Liver (tissue), 9 donors: Measurements from ENCODE around the gene AKT2. TPM values are rescaled to one million over a fixed set of nuclear protein-coding genes. Genes with fewer than 3 reads are reported as not detected.

Source experiments
- DNase-seq: peaks from one replicate; pipeline ENCODE4 v3.0.0-alpha.2; 2017; ENCODE audit warnings: low spot score
- H3K27ac ChIP-seq, 2 donors: one replicate each; pipeline ENCODE4 v1.7.0; 2013; ENCODE audit warnings: inconsistent platforms in 2 of 2, low read length in 2 of 2, control low read depth in 1 of 2, low read depth in 1 of 2, mild to moderate bottlenecking in 1 of 2
- H3K27me3 ChIP-seq, 4 donors: one replicate each; pipeline versions ENCODE4 v1.6.1 to v1.7.0; 2013; ENCODE audit warnings: low read length in 3 of 4, inconsistent platforms in 1 of 4, mild to moderate bottlenecking in 1 of 4, moderate library complexity in 1 of 4; ENCODE audit not compliant: control insufficient read depth in 4 of 4, insufficient read depth in 4 of 4
- H3K36me3 ChIP-seq, 4 donors: one replicate each; pipeline versions ENCODE4 v1.6.1 to v1.7.0; 2013; ENCODE audit warnings: low read length in 3 of 4, mild to moderate bottlenecking in 3 of 4, low read depth in 1 of 4, moderate library complexity in 1 of 4; ENCODE audit not compliant: control insufficient read depth in 4 of 4, insufficient read depth in 3 of 4
- H3K4me1 ChIP-seq, 4 donors: one replicate each; pipeline versions ENCODE4 v1.6.1 to v1.7.0; 2013; ENCODE audit warnings: low read length in 3 of 4, mild to moderate bottlenecking in 3 of 4, moderate library complexity in 1 of 4; ENCODE audit not compliant: control insufficient read depth in 4 of 4, insufficient read depth in 4 of 4
- H3K4me3 ChIP-seq, 3 donors: one replicate each; pipeline versions ENCODE4 v1.6.1 to v1.7.0; 2013; ENCODE audit warnings: low read length in 3 of 3, control low read depth in 1 of 3, low read depth in 1 of 3, mild to moderate bottlenecking in 1 of 3
- H3K9ac ChIP-seq, 2 donors: one replicate each; pipeline ENCODE4 v1.7.0; 2013; ENCODE audit warnings: low read length in 2 of 2, mild to moderate bottlenecking in 2 of 2, moderate library complexity in 2 of 2, control low read depth in 1 of 2, low read depth in 1 of 2
- H3K9me3 ChIP-seq, 4 donors: one replicate each; pipeline versions ENCODE4 v1.6.1 to v1.7.0; 2013; ENCODE audit warnings: low read length in 3 of 4; ENCODE audit not compliant: control insufficient read depth in 4 of 4
- EGR1 ChIP-seq, 2 donors: IDR thresholded peaks; 2 replicates each; pipeline ENCODE4 v1.6.1; 2016 to 2018; ENCODE audit warnings: antibody characterized with exemption in 2 of 2, low read depth in 2 of 2
- FOXA1 ChIP-seq: IDR thresholded peaks from 2 replicates; pipeline ENCODE4 v1.6.1; 2016; ENCODE audit warnings: antibody characterized with exemption
- FOXA2 ChIP-seq: IDR thresholded peaks from 2 replicates; pipeline ENCODE4 v1.6.1; 2016; ENCODE audit warnings: antibody characterized with exemption
- GABPA ChIP-seq, 2 donors: IDR thresholded peaks in 1 of 2; conservative IDR thresholded peaks in 1 of 2; 2 replicates each; pipeline ENCODE4 v1.6.1; 2016; ENCODE audit warnings: antibody characterized with exemption in 2 of 2, mild to moderate bottlenecking in 1 of 2, moderate library complexity in 1 of 2
- HNF4A ChIP-seq, 2 donors: conservative IDR thresholded peaks; 2 replicates each; pipeline ENCODE4 v1.6.1; 2016; ENCODE audit warnings: antibody characterized with exemption in 2 of 2, mild to moderate bottlenecking in 2 of 2
- HNF4G ChIP-seq: IDR thresholded peaks from 2 replicates; pipeline ENCODE4 v1.6.1; 2016; ENCODE audit warnings: antibody characterized with exemption
- JUND ChIP-seq, 2 donors: IDR thresholded peaks; 2 replicates each; pipeline ENCODE4 v1.6.1; 2016; ENCODE audit warnings: antibody characterized with exemption in 2 of 2
- NR2F2 ChIP-seq: IDR thresholded peaks from 2 replicates; pipeline ENCODE4 v1.6.1; 2016; ENCODE audit warnings: antibody characterized with exemption
- RAD21 ChIP-seq, 2 donors: IDR thresholded peaks; 2 replicates each; pipeline ENCODE4 v1.6.1; 2016; ENCODE audit warnings: antibody characterized with exemption in 2 of 2, mild to moderate bottlenecking in 2 of 2
- RXRA ChIP-seq, 2 donors: IDR thresholded peaks; 2 replicates each; pipeline ENCODE4 v1.6.1; 2017 to 2018; ENCODE audit warnings: antibody characterized with exemption in 2 of 2, mild to moderate bottlenecking in 1 of 2
- SP1 ChIP-seq: IDR thresholded peaks from 2 replicates; pipeline ENCODE4 v1.6.1; 2018; ENCODE audit warnings: antibody characterized with exemption, mild to moderate bottlenecking
- TAF1 ChIP-seq: conservative IDR thresholded peaks from 2 replicates; pipeline ENCODE4 v1.6.1; 2016; ENCODE audit warnings: antibody characterized with exemption, mild to moderate bottlenecking
- YY1 ChIP-seq: IDR thresholded peaks from 2 replicates; pipeline ENCODE4 v1.6.1; 2016; ENCODE audit warnings: antibody characterized with exemption, mild to moderate bottlenecking
- WGBS: extraction: QIAGEN DNeasy Blood & Tissue Kit; methylation state at CpG from one replicate; pipeline ENCODE4 v1.1.7; 2013; 5-methylcytosine and 5-hydroxymethylcytosine counted together
- polyA plus RNA-seq, 2 donors: library from polyadenylated mRNA; stranded (reverse) in 1 of 2; unstranded in 1 of 2; fragments of 200-250 nt in 1 of 2; fragments of >200 nt in 1 of 2; fragmentation: Nextera tagmentation in 1 of 2; extraction: Ambion mirVana in 1 of 2; gene quantifications; one replicate each; pipeline versions ENCODE4 v1.2.1 to v1.2.3, GENCODE V29; 2013 to 2015
- total RNA-seq, 2 donors: library from RNA; depleted of rRNA; stranded (reverse); fragments of >200 nt; gene quantifications; one replicate each; pipeline ENCODE4 v1.2.3, GENCODE V29; 2014
- TF ChIP-seq, protein P1 (sequence below): IDR thresholded peaks from 2 replicates; pipeline ENCODE4 v1.6.1; 2016; ENCODE audit warnings: antibody characterized with exemption
- TF ChIP-seq, protein P2 (sequence below): IDR thresholded peaks from 2 replicates; pipeline ENCODE4 v1.6.1; 2016; ENCODE audit warnings: antibody characterized with exemption
- TF ChIP-seq, protein P3 (sequence below): fragments of 150-350 bp; IDR thresholded peaks from 2 replicates; pipeline ENCODE4 v1.5.1; 2017; ENCODE audit warnings: improper control_type of control experiment, low read depth, low read length; ENCODE audit not compliant: missing input control
- TF ChIP-seq, protein P4 (sequence below): IDR thresholded peaks from 2 replicates; pipeline ENCODE4 v1.6.1; 2016; ENCODE audit warnings: antibody characterized with exemption, mild to moderate bottlenecking
- TF ChIP-seq, protein P5 (sequence below): IDR thresholded peaks from 2 replicates; pipeline ENCODE4 v1.6.1; 2016; ENCODE audit warnings: antibody characterized with exemption
- donor health status: healthy.
- donor health status: healthy.
- donor health status: healthy.
- donor health status: healthy.
- donor health status: healthy.

The AKT2 gene
- total and polyA plus RNA-seq, 4 donors, result 23.2 to 110 (median 60.4) TPM

DNA sequence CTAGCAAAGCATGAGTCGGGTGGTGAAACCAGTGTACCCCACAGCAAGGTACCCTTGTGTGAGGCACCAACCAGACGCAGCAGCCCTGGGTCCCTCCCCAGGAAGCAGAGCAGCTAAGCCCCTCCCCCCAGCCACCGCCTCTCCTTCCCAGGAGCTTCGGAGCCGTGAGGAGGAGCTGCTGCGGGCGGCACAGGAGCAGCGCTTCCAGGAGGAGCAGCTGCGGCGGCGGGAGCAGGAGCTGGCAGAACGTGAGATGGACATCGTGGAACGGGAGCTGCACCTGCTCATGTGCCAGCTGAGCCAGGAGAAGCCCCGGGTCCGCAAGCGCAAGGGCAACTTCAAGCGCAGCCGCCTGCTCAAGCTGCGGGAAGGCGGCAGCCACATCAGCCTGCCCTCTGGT lies 79.4 kb downstream of the AKT2 start (continued):
- TF ChIP-seq, protein P1, sequence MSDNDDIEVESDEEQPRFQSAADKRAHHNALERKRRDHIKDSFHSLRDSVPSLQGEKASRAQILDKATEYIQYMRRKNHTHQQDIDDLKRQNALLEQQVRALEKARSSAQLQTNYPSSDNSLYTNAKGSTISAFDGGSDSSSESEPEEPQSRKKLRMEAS, result no peak
- TF ChIP-seq HNF4A (conservative IDR thresholded peaks at IDR 0.05), result no peak

DNA sequence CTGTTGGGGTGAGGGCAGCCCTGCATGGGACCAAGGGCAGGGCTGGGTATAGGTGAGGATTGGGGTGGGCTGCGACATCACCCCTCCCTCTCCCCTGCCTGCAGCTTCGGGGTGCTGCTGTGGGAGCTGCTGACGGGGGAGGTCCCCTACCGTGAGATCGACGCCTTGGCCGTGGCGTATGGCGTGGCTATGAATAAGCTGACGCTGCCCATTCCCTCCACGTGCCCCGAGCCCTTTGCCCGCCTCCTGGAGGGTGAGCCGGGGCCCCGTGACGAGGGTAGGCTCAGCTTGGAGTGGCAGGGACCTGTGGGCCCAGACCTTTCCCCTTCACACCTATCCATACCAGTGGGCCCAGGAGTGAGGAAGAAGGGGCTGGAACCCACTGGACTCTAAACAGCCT lies 80.8 kb downstream of the AKT2 start:
- H3K9me3 ChIP-seq, result no peaks in the 10 kb centered on the region
- no peak overlapping the region for H3K4me3 ChIP-seq
- H3K36me3 ChIP-seq, result peaks cover 0 to 4% (median under 1%) of the 10 kb centered on the region in 4 donors
- no peak overlapping the region for H3K9ac ChIP-seq
- 98% methylated on average over 16 of the region's 16 CpGs for WGBS
- no peaks in the 10 kb centered on the region for H3K4me1 ChIP-seq
- DNase-seq, result no peak
- TF ChIP-seq HNF4G (no peak), SP1 (no peak), GABPA (IDR thresholded peaks at IDR 0.05 in 1 of 2, conservative IDR thresholded peaks at IDR 0.05 in 1 of 2) (no peak), TAF1 (no peak), FOXA2 (no peak), YY1 (no peak), RAD21 (IDR thresholded peaks at IDR 0.05) (no peak), JUND (IDR thresholded peaks at IDR 0.05) (no peak), RXRA (IDR thresholded peaks at IDR 0.05) (no peak), FOXA1 (no peak), NR2F2 (no peak), HNF4A (conservative IDR thresholded peaks at IDR 0.05) (no peak), EGR1 (IDR thresholded peaks at IDR 0.05; ENCODE audit: low read depth in 2 of 2) (no peak)
- TF ChIP-seq, protein P2, sequence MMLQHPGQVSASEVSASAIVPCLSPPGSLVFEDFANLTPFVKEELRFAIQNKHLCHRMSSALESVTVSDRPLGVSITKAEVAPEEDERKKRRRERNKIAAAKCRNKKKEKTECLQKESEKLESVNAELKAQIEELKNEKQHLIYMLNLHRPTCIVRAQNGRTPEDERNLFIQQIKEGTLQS, result no peak
- TF ChIP-seq, protein P1, result no peak
- TF ChIP-seq, protein P3, sequence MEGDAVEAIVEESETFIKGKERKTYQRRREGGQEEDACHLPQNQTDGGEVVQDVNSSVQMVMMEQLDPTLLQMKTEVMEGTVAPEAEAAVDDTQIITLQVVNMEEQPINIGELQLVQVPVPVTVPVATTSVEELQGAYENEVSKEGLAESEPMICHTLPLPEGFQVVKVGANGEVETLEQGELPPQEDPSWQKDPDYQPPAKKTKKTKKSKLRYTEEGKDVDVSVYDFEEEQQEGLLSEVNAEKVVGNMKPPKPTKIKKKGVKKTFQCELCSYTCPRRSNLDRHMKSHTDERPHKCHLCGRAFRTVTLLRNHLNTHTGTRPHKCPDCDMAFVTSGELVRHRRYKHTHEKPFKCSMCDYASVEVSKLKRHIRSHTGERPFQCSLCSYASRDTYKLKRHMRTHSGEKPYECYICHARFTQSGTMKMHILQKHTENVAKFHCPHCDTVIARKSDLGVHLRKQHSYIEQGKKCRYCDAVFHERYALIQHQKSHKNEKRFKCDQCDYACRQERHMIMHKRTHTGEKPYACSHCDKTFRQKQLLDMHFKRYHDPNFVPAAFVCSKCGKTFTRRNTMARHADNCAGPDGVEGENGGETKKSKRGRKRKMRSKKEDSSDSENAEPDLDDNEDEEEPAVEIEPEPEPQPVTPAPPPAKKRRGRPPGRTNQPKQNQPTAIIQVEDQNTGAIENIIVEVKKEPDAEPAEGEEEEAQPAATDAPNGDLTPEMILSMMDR, result no peak
- TF ChIP-seq, protein P4, sequence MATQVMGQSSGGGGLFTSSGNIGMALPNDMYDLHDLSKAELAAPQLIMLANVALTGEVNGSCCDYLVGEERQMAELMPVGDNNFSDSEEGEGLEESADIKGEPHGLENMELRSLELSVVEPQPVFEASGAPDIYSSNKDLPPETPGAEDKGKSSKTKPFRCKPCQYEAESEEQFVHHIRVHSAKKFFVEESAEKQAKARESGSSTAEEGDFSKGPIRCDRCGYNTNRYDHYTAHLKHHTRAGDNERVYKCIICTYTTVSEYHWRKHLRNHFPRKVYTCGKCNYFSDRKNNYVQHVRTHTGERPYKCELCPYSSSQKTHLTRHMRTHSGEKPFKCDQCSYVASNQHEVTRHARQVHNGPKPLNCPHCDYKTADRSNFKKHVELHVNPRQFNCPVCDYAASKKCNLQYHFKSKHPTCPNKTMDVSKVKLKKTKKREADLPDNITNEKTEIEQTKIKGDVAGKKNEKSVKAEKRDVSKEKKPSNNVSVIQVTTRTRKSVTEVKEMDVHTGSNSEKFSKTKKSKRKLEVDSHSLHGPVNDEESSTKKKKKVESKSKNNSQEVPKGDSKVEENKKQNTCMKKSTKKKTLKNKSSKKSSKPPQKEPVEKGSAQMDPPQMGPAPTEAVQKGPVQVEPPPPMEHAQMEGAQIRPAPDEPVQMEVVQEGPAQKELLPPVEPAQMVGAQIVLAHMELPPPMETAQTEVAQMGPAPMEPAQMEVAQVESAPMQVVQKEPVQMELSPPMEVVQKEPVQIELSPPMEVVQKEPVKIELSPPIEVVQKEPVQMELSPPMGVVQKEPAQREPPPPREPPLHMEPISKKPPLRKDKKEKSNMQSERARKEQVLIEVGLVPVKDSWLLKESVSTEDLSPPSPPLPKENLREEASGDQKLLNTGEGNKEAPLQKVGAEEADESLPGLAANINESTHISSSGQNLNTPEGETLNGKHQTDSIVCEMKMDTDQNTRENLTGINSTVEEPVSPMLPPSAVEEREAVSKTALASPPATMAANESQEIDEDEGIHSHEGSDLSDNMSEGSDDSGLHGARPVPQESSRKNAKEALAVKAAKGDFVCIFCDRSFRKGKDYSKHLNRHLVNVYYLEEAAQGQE, result no peak
- TF ChIP-seq, protein P5, sequence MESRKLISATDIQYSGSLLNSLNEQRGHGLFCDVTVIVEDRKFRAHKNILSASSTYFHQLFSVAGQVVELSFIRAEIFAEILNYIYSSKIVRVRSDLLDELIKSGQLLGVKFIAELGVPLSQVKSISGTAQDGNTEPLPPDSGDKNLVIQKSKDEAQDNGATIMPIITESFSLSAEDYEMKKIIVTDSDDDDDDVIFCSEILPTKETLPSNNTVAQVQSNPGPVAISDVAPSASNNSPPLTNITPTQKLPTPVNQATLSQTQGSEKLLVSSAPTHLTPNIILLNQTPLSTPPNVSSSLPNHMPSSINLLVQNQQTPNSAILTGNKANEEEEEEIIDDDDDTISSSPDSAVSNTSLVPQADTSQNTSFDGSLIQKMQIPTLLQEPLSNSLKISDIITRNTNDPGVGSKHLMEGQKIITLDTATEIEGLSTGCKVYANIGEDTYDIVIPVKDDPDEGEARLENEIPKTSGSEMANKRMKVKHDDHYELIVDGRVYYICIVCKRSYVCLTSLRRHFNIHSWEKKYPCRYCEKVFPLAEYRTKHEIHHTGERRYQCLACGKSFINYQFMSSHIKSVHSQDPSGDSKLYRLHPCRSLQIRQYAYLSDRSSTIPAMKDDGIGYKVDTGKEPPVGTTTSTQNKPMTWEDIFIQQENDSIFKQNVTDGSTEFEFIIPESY, result no peak
- no peak overlapping the region for H3K27ac ChIP-seq
- H3K27me3 ChIP-seq, result no peaks in the 10 kb centered on the region
